ENCODE results near the gene IFITM2. TPM values are rescaled to one million over a fixed set of nuclear protein-coding genes. Genes with fewer than 3 reads are reported as not detected.
A peak's percentile ranks its signal among the peaks of the same experiment; 100 is the strongest.

The IFITM2 gene
- total and polyA plus RNA-seq, 2 of the 13 experiments (the other 11 are each of a cell fraction or from before 2014, with no cell fraction given) = 13.8 to 267 TPM

DNA sequence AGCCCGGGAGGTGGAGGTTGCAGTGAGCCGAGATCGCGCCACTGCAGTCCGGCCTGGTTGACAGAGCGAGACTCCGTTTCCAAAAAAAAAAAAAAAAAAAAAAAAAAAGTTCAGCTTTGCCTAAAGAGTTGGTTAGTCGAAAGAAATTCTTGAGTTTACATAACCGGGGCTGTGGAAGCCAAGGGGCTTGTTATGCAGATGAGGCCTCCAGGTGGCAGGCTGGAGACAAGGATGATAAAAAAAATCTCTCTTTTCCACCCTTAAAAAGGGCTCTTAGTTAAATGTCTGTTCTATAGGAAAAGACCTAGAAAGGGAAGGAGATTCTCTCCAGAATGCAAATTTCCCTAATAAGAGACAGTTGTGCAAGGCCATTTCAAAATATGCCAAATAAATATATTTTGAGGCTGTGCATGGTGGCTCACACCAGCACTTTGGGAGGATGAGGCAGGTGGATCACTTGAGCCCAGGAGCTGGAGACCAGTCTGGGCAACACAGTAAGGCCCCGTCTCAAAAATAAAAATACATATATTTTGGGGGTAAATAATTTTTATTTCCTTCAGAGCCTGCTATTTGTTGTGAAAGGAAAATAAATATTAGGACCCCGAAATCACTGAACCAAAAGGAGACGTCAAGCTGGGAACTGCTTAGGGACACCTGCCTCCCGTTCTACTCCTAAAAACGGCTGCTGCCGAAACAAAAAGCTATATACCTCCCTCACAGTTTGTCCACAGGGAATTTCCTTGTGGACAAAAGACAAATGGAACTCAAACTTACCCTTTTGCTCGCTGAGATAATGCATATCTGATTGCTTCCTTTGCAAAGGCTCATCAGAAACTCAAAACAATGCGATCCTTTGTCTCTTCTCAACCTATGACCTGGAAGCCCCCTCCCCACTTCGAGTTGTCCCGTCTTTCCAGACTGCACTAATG, 2.4 kb upstream of the IFITM2 start (continued):
- 0 out of 2 replicates have a peak, but pooled peaks have one; percentile 25 for TF ChIP-seq PRDM10 (CRISPR knock-in tag; IDR thresholded peaks at IDR 0.05; ENCODE audit: low read depth)
- TF ChIP-seq ASH2L (IDR thresholded peaks at IDR 0.05; ENCODE audit: insufficient read length, low read depth, low read length) = no peak
- peak; percentile 32; the same call in 1 of the 2 replicates for TF ChIP-seq ZBTB7A (CRISPR knock-in tag; IDR thresholded peaks at IDR 0.05)
- 0 out of 2 replicates have a peak, but pooled peaks have one; percentile 1 for TF ChIP-seq TAF1 (CRISPR knock-in tag; IDR thresholded peaks at IDR 0.05)
- no peak for TF ChIP-seq MTERF4 (CRISPR knock-in tag; IDR thresholded peaks at IDR 0.05)
- TF ChIP-seq NCOA1 (CRISPR knock-in tag; IDR thresholded peaks at IDR 0.05) = no peak
- TF ChIP-seq TEF (CRISPR knock-in tag; IDR thresholded peaks at IDR 0.05) = peak; percentile 75; the same call in 1 of the 2 replicates
- TF ChIP-seq ZNF367 (CRISPR knock-in tag; IDR thresholded peaks at IDR 0.05; ENCODE audit: borderline replicate concordance) = no peak
- peak; percentile 73 for TF ChIP-seq STAG1 (CRISPR knock-in tag; IDR thresholded peaks at IDR 0.05)
- no peak for TF ChIP-seq ELF1 (CRISPR knock-in tag; IDR thresholded peaks at IDR 0.05)
- peak; percentile 13; the same call in 1 of the 2 replicates for TF ChIP-seq RAD21 (CRISPR knock-in tag; IDR thresholded peaks at IDR 0.05)
- TF ChIP-seq IKZF5 (CRISPR knock-in tag; IDR thresholded peaks at IDR 0.05) = no peak
- no peak for TF ChIP-seq SOX13 (IDR thresholded peaks at IDR 0.05)
- TF ChIP-seq SOX13 (CRISPR knock-in tag; conservative IDR thresholded peaks at IDR 0.05 in 1 of 2, IDR thresholded peaks at IDR 0.05 in 1 of 2) = peak in 1 of 2 experiments; percentile 46; a peak in 1 of 4 replicates
- 0 out of 2 replicates have a peak, but pooled peaks have one; percentile 11 for TF ChIP-seq ELF3 (CRISPR knock-in tag; IDR thresholded peaks at IDR 0.05)
- TF ChIP-seq LCORL (IDR thresholded peaks at IDR 0.05) = no peak
- TF ChIP-seq LCORL (CRISPR knock-in tag; IDR thresholded peaks at IDR 0.05) = 0 out of 2 replicates have a peak, but pooled peaks have one; percentile 17
- no peak for TF ChIP-seq ZNF446 (CRISPR knock-in tag; IDR thresholded peaks at IDR 0.05)
- TF ChIP-seq, protein P1, sequence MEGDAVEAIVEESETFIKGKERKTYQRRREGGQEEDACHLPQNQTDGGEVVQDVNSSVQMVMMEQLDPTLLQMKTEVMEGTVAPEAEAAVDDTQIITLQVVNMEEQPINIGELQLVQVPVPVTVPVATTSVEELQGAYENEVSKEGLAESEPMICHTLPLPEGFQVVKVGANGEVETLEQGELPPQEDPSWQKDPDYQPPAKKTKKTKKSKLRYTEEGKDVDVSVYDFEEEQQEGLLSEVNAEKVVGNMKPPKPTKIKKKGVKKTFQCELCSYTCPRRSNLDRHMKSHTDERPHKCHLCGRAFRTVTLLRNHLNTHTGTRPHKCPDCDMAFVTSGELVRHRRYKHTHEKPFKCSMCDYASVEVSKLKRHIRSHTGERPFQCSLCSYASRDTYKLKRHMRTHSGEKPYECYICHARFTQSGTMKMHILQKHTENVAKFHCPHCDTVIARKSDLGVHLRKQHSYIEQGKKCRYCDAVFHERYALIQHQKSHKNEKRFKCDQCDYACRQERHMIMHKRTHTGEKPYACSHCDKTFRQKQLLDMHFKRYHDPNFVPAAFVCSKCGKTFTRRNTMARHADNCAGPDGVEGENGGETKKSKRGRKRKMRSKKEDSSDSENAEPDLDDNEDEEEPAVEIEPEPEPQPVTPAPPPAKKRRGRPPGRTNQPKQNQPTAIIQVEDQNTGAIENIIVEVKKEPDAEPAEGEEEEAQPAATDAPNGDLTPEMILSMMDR (CRISPR knock-in tag; IDR thresholded peaks at IDR 0.05) = peak; percentile 73
- no peak for TF ChIP-seq SRSF4 (IDR thresholded peaks at IDR 0.05; ENCODE audit: low read depth, low read length, poor library complexity, severe bottlenecking)

All from HepG2 (cell line).